HAP-1 (cell line): ENCODE measurements around the gene TGFBR3L.

Experiments used
- DNase-seq, 2 experiments: peaks; one replicate each; pipeline ENCODE4 v3.0.0-alpha.2; 2016 to 2020; ENCODE audit warnings: low spot score in 2 of 2
- H3K27me3 ChIP-seq: fragments of 250-450 bp; sonication (Bioruptor Pico); 2 replicates; pipeline ENCODE4 v1.5.1; 2020; ENCODE audit warnings: low read depth, mild to moderate bottlenecking, moderate library complexity
- H3K36me3 ChIP-seq: fragments of 250-450 bp; sonication (Bioruptor Pico); replicated peaks from 2 replicates; pipeline ENCODE4 v1.5.1; 2020; ENCODE audit warnings: mild to moderate bottlenecking
- H3K4me1 ChIP-seq: fragments of 250-450 bp; sonication (Bioruptor Pico); 2 replicates; pipeline ENCODE4 v1.5.1; 2020; ENCODE audit warnings: mild to moderate bottlenecking
- H3K4me3 ChIP-seq: fragments of 250-450 bp; sonication (Bioruptor Pico); 2 replicates; pipeline ENCODE4 v1.5.1; 2020; ENCODE audit warnings: mild to moderate bottlenecking, moderate library complexity
- H3K9me3 ChIP-seq: fragments of 250-450 bp; sonication (Bioruptor Pico); 2 replicates; pipeline ENCODE4 v1.5.1; 2020; ENCODE audit warnings: mild to moderate bottlenecking, moderate library complexity
- in situ Hi-C: fragments of 300-500 bp; cut with MboI; formaldehyde crosslinking; loops from 3 replicates; pipeline ENCODE4 v1.14.3; 2020; ENCODE audit warnings: low sequenced_read_pairs, inconsistent platforms, mixed read lengths

TGFBR3L gene

DNA sequence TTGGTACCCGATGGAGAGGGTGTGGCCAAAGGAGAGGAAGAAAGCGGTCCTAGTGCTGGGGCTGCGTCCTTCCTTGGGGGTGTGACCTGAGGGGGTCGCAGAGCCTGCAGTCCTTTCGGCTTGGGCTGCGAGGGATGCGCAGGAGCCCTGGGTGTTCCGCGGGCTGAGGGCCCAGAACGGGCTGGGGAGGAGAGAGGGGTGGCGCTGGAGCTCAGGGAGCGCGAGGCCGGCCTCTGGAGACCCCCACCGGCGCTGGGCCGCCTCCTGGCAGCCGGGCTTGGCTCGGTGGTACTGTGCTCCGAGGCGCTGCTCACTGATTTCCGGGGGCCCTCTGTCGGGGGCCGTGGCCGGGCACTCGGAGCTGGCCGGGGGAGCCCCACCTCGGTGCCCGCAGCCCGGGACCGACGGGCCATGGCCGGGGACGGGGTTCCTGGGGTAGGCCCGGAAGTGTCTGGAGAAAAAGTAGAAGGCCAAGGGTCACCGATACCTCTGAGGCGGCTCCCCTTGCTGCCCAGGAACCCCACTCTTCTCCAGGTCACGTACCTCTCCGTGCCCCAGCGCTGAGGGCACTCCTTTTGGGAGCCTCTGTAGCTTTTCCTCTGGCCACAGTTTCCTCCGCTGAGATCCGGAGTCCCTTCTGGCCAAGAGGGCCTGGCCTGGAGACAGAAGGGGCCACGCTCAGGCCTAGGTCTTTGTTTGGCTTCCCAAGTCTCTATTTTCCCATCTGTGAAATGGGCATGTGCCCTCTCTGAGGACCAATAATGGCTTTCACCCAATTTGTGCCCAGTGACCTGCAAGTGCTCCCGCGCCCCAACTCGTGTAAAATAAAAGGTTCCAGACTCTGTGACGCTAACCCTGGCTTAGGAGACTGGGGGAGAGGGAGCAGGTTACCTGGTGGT lies 42.1 kb upstream of the TGFBR3L start:
- no peak for DNase-seq
- in situ Hi-C loops: no loop called here
- H3K9me3 ChIP-seq: no peaks in the 10 kb centered on the region
- H3K4me3 ChIP-seq: no peak overlapping the region
- no peaks in the 10 kb centered on the region for H3K27me3 ChIP-seq
- H3K4me1 ChIP-seq: peaks cover 37% of the 10 kb centered on the region
- H3K36me3 ChIP-seq: 0 out of 2 replicates have a peak, but pooled peaks cover 4% of the 10 kb centered on the region

GRCh38 chr19:7873304-7874075 lies 41.1 kb upstream of the TGFBR3L start:
- Histone ChIP-seq H3K27me3 (no peaks in the 10 kb centered on the region), H3K4me3 (peak overlapping the region; percentile 46), H3K9me3 (no peaks in the 10 kb centered on the region), H3K4me1 (peaks cover 32% of the 10 kb centered on the region), H3K36me3 (0 out of 2 replicates have a peak, but pooled peaks cover 4% of the 10 kb centered on the region)
- peak in 1 of 2 experiments; percentile 44 for DNase-seq
- in situ Hi-C loops: no loop called here

DNA sequence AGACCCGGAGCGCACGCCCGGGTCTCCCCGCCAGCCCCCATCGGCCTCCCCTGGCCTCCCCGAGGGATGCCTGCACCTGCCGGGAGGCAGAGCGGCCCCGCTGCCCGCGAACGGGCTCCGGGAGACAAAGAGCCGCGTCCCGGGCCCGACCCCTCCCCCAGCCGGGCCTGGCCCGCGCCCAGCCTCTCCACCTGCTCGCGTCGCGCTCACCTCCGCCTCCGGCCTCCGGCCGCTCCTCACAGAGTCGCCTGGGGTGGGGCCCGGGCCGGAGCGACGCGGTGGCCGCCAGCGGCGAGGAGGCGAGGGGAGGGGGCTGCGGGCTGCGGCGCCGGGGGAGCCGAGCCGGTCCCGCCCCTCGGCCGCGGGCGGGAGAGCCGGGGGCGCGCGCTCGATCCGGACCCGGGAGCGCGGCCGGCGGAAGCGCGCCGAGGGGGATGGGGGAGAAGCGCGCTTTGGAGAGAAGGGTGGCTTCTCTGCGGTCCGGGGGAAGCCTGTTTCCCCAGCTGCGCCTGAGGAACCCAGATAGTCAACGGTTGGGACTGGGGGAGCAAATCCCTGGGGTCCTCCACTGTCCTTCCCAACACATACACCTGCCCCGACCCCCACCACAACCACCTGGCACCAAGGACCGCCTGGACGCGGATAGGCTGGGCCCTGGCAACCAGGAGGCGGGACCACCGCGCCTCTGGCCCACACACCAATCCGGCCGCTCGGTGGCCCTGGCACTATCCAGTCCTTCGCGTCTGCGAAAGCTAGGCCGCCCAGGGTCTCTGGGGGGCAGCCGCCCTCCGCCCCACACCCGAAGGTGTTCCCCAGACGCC lies 40.3 kb upstream of the TGFBR3L start, which contains the start of gene PRR36:
Gene PRR36 (minus strand): TSS at position 315 of the 821 bp plus-strand sequence. CDS start 701 bp downstream, outside the sequence.
- H3K27me3 ChIP-seq: no peaks in the 10 kb centered on the region
- H3K4me3 ChIP-seq: peak within 1 kb of the TSS; percentile 46
- H3K4me1 ChIP-seq: peaks cover 31% of the 10 kb centered on the region
- H3K36me3 ChIP-seq: 0 out of 2 replicates have a peak, but pooled peaks cover 4% of the 10 kb centered on the region
- in situ Hi-C loops: no loop called here
- H3K9me3 ChIP-seq: no peaks in the 10 kb centered on the region
- DNase-seq: peak; percentile 59 to 81

DNA sequence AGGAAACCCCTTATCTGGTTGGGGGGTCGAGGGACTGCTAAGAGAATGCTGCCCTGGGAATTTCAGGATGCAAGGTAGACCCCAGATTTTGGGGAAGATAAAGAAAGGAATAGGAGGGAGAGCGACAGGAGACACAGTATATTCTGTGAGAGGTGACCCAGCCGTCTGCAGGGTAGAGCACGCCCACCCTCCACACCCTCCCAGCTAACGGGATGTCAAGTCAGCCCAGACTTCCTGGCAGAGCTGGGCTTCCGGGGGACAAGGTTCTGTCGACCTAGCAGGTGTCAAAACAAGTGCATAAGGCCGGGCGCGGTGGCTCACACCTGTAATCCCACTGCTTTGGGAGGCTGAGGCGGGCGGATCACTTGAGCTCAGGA lies 39.7 kb upstream of the TGFBR3L start:
- no peaks in the 10 kb centered on the region for H3K27me3 ChIP-seq
- no peaks in the 10 kb centered on the region for H3K9me3 ChIP-seq
- H3K4me1 ChIP-seq: peaks cover 25% of the 10 kb centered on the region
- peak overlapping the region; percentile 46 for H3K4me3 ChIP-seq
- DNase-seq: no peak
- 0 out of 2 replicates have a peak, but pooled peaks cover 4% of the 10 kb centered on the region for H3K36me3 ChIP-seq
- in situ Hi-C loops: no loop called here

GRCh38 chr19:7877249-7877836 lies 37.3 kb upstream of the TGFBR3L start:
- in situ Hi-C loops: no loop called here

DNA sequence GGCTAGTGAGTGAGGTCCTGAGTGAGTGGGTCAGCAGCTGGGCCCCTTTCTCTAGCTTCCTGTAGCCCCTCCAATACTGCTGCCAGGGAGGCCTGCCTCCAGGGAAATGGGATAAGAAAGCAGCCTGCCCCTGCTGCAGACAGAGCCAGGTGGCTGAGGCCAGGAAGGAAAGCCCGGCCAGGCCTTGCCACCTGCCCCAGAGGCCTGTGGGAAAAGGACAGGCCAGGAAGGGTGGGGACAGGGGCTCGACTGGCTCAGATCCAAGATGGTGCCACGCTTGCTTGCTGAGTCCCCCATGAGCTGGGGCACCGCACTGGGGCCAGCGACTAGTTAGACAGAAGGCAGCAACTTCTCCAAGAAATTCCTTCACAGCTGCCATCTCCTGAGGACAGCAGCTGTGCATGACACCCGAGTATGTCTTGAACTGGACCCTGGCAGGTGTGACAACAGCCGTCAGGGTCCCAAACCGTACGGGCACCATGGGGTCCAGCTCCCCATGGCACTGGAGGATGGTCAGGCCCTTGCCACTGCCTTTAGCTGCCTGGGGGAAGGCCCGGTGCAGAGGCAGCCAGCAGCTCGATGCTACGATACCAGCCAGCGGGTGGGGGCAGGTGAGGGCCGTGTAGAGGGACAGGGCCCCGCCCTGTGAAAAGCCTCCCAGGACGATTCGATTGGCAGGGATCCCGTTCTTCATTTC lies 35.4 kb upstream of the TGFBR3L start:
- no peaks in the 10 kb centered on the region for H3K36me3 ChIP-seq
- in situ Hi-C loops: no loop called here
- H3K27me3 ChIP-seq: no peaks in the 10 kb centered on the region
- DNase-seq: no peak
- peaks cover 5% of the 10 kb centered on the region for H3K4me1 ChIP-seq
- no peaks in the 10 kb centered on the region; the same call in 1 of the 2 replicates for H3K9me3 ChIP-seq
- H3K4me3 ChIP-seq: no peak overlapping the region

More at GRCh38 chr19:7877249-7877836, 37.3 kb upstream of the TGFBR3L start:
- Histone ChIP-seq H3K4me1 (peaks cover 11% of the 10 kb centered on the region), H3K36me3 (0 out of 2 replicates have a peak, but pooled peaks cover 4% of the 10 kb centered on the region), H3K4me3 (no peak overlapping the region), H3K9me3 (no peaks in the 10 kb centered on the region; the same call in 1 of the 2 replicates), H3K27me3 (no peaks in the 10 kb centered on the region)
- DNase-seq: no peak

DNA sequence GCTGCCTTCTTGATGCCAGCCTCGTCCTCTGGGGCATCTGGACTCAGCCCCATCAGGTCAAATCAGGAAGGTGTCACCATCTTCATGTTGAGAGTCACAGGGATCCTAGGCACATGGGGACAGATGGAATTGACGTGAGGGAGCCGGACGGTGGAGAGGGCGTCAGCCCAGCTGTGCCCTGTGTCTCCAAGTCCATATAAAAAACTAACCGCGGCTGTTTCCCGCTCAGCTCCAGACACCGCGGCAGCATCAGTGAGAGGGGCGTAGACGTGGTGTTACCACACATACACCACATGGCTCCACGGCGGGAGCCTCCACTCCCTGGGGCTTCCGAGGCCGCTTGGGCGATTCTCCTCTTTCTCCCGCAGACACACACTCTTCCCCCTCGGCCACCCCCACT lies 34.8 kb upstream of the TGFBR3L start:
- Histone ChIP-seq H3K4me3 (no peak overlapping the region), H3K27me3 (no peaks in the 10 kb centered on the region), H3K36me3 (no peaks in the 10 kb centered on the region), H3K9me3 (no peaks in the 10 kb centered on the region; the same call in 1 of the 2 replicates), H3K4me1 (peaks cover under 1% of the 10 kb centered on the region)
- no peak for DNase-seq
- in situ Hi-C loops: no loop called here

DNA sequence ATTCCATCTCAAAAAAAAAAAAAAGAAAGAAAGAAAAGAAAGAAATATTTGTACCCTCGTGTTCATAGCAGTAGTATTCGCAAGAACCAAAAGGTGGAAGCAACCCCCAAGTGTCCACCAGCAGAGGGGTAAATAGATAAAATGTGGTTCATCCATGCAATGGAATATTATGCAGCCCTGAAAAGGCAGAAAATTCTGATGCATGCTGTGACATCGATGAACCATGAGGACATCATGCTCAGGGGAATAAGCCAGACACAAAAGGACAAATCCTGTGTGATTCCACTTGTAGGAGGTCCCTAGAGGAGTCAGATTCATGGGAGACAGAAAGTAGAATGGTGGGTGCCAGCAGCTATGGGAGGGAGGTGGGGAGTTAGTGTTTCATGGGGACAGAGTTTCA lies 32.7 kb upstream of the TGFBR3L start:
- in situ Hi-C loops: no loop called here
- Histone ChIP-seq H3K9me3 (no peaks in the 10 kb centered on the region; the same call in 1 of the 2 replicates), H3K4me1 (no peaks in the 10 kb centered on the region), H3K27me3 (no peaks in the 10 kb centered on the region), H3K4me3 (no peak overlapping the region), H3K36me3 (no peaks in the 10 kb centered on the region)
- no peak for DNase-seq

DNA sequence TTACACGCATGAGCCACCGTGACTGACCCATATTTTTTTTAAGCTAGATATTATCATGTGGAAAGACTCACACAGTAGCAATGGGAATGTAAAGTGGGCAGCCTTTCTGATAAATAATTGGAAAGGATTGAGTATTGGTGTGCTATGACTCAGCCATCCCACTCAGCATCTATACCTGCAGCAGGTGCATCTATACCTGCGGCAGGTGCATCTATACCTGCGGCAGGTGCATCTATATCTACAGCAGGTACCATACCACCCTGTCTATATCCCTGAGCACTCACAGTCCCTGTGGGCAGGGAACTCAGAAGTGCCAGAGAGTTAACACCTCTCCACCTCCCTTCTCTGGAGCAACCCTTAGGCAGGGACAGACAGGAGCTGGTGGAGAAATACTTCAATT lies 31.5 kb upstream of the TGFBR3L start:
- in situ Hi-C loops: no loop called here

GRCh38 chr19:7883796-7884570 lies 30.6 kb upstream of the TGFBR3L start:
- Histone ChIP-seq H3K4me1 (peaks cover 8% of the 10 kb centered on the region; the same call in 1 of the 2 replicates), H3K27me3 (no peaks in the 10 kb centered on the region), H3K36me3 (no peaks in the 10 kb centered on the region), H3K9me3 (no peaks in the 10 kb centered on the region; the same call in 1 of the 2 replicates), H3K4me3 (no peak overlapping the region)
- DNase-seq: no peak
- in situ Hi-C loops: no loop called here

More for the DNA sequence above, 31.5 kb upstream of the TGFBR3L start:
- Histone ChIP-seq H3K4me1 (peaks cover 3% of the 10 kb centered on the region; the same call in 1 of the 2 replicates), H3K36me3 (no peaks in the 10 kb centered on the region), H3K9me3 (no peaks in the 10 kb centered on the region; the same call in 1 of the 2 replicates), H3K27me3 (no peaks in the 10 kb centered on the region), H3K4me3 (no peak overlapping the region)
- DNase-seq: no peak

DNA sequence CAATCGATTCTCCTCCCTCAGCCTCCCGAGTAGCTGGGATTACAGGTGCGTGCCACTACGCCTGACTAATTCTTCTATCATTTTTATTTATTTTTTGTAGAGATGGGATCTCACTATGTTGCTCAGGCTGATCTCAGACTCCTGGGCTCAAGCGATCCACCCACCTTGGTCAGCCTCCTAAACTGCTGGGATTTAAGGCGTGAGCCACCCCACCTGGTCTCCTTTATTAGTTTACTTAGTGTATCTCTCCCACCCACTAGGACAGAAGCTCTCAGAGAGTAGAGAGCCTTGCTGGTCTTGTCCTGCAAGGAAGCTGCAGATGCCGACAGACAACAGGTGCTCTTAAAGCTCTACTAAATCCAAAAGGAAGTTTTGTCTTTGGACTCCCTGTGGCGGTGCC lies 28.8 kb upstream of the TGFBR3L start:
- H3K36me3 ChIP-seq: no peaks in the 10 kb centered on the region
- H3K9me3 ChIP-seq: no peaks in the 10 kb centered on the region; the same call in 1 of the 2 replicates
- in situ Hi-C loops: no loop called here
- DNase-seq: no peak
- H3K4me1 ChIP-seq: peaks cover 8% of the 10 kb centered on the region; the same call in 1 of the 2 replicates
- H3K27me3 ChIP-seq: no peaks in the 10 kb centered on the region
- H3K4me3 ChIP-seq: no peak overlapping the region
